Stimulated activated CD8-positive, alpha-beta memory T cell treated with anti-CD3 and anti-CD28 coated beads, Interleukin-12 subunit alpha, Interleukin-12 subunit beta, amount 100 ng/mL, for 1 hour (primary cell): ENCODE measurements around the gene NFKBIB.

Source experiments
- DNase-seq: peaks from one replicate; pipeline ENCODE4 v3.0.0-alpha.2; 2020; ENCODE audit warnings: low read depth

The NFKBIB gene

DNA sequence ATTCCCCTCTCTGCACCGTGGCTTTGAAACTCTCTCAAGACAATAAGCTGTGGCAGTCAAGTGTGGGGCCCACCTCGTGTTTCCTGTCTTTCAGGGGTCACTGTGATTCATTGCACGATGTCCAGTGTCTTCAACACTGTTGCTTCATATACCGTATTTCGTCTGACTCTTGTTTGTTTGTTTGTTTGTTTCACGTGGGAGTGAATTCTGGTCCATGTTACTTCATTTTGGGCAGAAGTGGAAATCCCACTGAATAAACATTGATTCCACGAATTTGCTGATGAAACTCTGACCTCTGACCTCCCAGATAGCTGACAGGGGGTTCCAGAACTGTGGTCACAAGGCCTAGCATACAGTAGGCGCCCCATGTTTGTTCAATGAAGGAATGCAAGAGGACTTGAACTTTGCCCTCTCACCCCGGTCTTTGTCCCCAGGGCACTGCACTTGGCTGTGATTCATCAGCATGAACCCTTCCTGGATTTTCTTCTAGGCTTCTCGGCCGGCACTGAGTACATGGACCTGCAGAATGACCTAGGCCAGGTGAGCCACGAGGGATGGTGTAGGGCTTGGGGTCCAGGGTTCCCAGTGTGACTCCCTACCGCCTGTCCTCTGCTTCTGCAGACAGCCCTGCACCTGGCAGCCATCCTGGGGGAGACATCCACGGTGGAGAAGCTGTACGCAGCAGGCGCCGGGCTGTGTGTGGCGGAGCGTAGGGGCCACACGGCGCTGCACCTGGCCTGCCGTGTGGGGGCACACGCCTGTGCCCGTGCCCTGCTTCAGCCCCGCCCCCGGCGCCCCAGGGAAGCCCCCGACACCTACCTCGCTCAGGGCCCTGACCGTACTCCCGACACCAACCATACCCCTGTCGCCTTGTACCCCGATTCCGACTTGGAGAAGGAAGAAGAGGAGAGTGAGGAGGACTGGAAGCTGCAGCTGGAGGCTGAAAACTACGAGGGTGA lies 5.1 kb downstream of the NFKBIB start:
- DNase-seq: no peak

DNA sequence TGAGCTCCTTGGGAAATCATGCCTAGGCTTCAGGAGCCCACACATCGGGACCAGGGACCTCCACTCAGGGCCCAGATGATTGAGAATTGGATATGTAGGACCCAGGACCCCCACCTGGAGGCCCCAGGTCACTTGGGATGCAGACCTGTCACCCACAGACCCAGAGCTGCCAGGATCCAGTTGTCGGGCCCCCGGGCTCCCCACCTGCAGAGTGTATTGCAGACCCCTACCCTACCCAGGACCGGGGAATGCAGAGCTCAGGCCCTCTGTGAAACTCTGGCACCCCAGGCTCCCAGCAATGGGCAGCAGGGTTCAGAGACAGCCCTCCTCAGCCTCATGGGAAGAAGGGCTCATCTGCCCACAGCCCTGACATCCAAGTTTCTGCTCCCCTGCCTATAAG lies 5.9 kb downstream of the NFKBIB start:
- no peak for DNase-seq

DNA sequence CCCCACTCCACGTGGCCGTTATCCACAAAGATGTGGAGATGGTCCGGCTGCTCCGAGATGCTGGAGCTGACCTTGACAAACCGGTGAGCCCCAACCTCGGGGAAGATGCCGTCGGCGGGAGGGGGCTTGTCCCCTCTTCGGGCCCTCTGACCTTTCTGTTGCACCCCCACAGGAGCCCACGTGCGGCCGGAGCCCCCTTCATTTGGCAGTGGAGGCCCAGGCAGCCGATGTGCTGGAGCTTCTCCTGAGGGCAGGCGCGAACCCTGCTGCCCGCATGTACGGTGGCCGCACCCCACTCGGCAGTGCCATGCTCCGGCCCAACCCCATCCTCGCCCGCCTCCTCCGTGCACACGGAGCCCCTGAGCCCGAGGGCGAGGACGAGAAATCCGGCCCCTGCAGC lies 7.5 kb downstream of the NFKBIB start:
- DNase-seq: no peak

DNA sequence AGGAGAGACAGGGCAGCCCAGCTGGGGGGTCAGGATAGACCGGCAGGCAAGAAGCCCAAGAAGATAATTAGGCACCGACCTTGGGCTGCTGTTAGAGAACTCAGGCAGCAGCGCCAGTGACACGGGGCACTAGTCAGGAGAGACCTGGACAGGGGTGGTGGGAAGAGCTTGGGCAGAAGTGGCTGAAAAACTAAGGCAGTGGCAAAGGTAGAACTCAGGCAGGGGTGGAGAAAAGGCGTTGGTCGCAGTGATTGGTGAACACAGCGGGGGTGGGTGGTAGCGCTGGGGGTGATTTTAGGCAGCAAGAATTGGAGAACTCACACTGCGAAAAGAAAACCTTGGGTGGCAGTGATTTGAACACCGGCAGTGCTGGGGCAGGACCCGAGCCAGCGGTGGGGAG lies 7.9 kb downstream of the NFKBIB start:
- DNase-seq: no peak

DNA sequence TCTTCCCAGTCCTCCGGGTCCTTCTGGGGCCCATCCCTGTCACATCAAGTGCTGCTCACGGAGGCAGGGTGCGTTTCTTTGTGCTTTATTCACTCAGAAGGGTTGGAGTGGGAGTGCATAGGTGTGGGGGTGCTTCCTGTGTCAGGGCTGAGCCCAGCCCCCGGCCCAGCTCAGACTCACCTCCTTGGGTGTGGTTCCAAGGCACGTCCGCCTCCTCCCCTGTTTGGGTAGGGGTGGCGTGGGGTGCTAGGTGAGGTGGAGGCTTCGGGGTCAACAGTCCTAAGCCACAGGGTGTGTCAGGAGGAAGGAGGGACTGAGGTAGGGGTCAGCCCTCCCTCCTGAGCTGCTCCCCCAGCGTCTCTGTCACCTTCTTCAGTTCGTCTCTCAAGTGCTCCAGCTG lies 9.1 kb downstream of the NFKBIB start:
- DNase-seq: no peak

DNA sequence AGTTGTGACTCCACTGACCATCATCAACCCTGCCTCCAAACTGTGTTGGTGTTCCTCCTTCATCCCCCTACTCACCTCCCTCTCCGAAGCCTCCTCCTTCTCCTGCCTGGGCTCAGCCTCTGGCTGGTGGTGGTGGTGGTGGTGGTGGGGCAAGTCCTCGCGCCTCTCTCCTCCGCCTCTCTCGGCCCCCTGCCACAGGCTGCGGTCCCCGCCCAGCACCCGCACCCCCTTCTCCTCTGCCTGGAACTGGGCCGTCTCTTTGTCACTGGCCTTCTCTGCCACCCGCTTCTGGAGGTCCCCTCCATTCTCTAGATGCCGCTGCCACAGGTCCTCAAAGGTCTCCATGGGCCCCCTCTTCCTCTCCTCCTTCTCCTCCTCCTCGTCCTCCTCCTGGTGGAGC lies 10.7 kb downstream of the NFKBIB start:
- DNase-seq: no peak

DNA sequence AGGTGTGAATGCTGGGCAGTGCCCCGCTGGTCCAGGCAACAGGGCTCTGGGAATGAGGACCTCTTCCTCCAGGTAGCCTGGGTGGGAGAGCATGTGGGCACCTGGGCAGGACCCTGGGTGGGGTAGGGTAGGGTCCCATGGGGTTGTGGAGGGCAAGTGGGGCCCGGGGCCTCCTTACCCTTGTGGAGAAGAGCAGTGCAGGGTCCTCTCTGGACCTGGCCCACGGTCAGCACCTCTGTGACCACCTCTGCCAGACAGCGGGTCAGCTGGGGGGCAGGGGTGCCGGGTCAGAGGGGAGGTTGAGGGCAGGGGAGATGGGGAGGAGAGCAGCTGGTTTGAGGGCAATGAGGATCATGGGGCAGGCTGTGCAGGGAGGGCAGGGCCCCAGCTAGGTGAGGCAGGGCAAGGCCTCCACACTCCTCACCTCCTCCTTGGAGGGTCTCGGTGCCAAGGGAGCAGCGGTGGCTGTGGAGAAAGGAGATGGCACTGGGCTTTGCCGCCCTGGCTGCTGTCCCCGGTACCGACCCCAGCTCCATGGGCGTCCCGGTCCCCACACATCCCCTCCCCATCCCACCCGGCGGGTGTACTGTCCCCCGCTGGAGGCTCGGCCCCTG lies 11.7 kb downstream of the NFKBIB start:
- no peak for DNase-seq

DNA sequence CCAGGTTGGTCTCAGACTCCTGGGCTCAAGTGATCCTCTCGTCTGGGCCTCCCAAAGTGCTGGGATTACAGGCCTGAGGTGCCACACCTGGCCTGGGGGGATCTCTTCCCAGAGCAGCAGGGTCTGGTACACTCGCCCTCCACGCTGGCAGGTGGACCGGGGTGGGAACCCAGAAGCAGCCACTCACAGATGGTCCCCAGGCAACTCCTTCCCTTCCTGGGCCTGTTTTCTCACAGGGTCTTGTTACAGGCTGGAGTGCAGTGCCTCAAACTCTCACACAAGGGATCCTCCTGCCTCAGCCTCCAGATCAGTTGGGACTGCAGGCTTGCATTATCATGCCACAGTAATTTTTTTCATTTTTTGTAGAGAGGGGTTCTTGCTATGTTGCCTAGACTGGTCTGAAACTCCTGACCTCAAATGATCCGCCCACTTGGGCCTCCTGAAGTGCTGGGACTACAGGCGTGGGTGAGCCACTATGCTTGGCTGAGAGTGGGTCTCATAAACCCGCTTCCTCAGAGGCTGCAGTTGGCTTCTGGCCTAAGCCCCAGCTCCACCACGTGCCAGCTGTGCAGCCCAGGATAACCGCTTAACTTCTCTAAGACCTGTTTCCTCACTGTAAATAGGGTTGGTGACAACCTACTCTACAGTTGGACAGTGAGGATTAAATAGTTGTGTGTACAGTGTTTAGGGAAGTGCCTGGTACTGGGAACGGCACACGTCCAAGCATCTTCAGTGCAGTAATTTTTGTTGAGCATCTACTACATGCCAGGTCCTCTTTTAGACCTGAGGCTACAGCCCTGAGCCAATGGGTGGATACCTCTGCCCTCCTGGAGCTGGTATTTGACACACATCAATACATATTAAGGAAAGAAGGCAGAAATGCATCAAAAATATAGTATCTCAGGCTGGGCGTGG lies 13.1 kb downstream of the NFKBIB start:
- DNase-seq: no peak

DNA sequence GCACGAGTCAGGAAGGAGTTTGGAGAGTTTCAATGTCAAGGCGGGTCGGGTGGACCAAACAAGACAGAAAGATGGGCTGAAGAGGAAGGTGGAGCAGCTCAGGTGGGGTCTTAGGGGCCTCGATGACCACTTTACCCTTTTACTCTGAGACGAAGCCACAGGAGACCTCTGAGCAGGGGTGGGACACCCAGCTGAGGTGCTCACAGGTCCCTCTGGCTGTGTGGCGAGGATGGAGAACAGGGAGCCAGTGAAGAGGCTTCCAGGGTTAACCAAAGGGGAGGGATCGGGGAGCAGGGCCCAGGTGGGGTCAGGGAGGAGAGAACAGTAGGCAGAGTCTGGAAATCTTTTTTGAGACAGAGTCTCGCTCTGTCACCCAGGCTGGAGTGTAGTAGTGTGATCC lies 14.2 kb downstream of the NFKBIB start:
- no peak for DNase-seq

DNA sequence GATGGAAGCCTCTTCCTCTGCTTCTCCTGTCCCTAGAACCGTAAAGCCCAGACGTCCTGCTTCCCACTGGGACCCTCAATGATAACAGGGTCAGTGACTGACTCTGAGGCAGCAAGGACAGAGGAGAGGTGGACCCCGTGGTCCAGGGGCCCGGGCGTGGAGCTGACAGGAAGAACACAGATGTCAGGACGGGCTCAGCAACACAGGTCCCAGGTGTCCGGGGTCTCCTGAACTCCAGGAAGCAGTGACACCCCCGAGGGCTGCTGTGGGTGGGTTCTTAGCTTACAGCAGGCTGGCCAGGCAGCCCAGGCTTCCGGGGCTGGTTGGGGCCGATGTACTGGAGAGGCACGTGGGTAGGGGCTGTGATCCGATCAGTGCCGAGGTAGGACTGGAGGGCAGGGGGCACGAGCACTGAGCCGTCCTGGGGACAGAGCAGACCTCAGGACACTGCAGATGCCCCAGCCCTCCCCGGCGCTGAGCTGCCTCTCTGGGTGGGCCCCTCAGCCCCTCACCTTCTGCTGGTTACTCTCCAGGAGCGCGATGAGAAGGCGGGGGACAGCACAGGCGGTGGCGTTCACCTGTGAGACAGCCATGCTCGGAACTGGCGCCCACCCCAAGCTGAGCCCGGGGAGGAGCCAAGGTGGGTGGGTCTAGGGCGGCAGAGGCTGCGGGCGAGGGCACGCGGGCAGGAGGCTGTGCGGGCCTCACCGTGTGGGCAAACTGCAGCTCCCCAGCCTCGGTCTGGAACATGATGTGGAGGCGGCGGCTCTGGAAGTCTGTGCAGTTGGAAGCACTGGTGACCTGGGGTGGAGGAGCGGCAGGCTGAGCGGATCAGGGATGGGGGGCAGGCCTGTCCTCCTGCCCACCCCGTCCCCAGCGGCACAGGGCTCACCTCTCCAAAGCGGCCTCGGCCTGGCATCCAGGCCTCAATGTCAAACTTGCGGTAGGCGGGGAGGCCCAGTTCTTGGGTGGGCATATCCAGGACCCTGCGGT lies 15.9 kb downstream of the NFKBIB start:
- no peak for DNase-seq

DNA sequence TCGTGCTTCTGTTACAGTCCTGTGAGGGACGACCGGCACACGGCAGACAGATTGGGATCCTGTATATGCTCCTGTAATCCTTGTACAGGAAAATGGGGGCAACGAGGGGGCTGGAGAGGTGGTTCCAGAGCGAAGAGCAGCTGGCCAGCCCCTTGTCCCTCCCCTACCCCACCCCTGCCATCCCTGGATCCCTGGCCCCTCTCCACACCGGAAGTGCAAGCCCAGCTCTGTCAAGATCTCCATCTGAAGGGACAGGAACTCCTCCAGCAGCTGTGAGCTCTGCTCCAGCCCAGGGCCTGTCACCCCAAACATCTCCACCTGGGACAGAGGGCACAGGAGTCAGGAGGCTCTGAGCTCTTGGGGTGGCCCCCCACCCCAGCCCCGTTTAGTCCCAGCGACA lies 17.7 kb downstream of the NFKBIB start:
- no peak for DNase-seq

DNA sequence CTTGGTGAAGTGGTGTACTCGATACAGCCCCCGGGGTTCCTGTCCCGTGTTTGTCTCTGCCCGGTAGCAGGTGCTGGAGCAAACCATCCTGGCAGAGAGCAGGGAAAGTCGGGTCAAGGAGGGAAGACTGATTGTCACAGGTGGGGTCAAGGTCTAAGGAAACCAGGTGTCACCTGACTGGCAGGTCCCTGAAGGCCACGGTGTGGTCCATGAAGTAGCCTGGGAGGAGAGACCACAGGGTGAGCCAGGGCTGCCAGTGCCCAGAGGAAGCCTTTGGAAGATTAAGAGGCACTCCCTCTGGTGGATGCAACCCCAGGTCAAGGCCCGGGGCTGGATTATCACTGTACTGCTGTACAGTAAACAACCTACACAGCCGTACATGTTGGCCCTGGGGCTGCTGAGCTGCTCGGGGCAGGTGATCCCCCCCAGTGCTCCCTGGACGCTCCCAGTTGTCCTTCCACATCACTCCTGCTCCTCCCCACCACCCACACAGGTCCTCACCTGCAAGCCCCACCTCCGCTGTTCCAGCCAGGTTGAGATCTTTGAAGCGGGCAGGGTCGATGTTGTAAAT lies 18.2 kb downstream of the NFKBIB start:
- DNase-seq: no peak

DNA sequence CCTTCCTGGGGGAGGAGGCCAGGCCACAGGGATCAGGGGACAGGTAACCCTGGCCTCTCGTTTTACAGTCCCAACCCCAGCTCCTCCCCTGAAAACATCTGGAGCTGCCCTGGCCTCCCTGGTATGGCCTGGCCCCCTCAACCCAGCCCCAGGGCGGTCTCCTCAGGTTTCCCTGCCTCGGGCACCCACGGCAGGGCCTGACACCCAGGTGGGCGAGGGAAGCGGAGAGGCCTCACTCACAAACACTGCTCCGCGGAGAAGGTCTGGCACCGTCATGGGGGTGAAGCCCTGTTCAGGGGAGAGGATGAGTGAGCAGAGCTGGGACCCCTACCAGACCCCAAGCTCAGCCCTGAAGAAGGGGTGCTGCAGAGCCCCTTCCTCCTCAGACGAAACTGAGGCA lies 18.8 kb downstream of the NFKBIB start:
- no peak for DNase-seq

DNA sequence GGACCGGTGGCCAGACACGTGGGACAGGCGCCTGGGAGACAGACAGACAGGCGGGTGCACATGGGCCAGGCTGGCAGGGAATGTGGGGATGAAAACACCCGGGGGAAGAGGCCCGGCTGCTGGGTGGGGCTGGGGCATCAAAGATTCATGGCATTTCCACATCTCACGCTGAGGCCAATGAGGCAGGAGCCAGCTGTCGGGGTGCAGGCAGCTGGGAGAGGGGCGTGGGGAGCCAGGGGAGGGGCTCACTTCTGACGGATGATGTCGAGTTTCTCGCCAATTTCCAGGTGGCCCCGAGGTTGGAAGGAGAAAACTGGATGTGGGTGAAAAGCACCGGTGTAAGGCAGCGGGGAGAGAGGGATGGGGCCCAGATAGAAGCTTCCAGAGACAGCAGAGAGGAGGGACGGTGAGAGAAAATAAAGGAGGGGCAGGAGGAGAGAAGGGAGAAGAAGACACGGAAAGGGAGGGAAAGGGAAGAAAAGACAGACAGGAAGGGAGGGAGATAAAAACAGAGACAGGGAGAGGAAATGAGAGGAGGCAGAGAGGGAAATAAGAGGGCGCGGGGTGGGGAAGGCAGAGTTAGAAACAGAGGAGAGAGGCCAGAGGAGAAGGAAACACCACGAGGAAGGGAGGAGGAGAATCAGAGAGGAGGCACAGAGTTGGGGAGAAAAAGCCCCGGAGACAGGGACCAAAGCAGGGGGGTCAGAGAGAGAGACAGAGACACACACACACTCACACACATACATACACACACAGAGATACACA lies 20.2 kb downstream of the NFKBIB start:
- DNase-seq: no peak

DNA sequence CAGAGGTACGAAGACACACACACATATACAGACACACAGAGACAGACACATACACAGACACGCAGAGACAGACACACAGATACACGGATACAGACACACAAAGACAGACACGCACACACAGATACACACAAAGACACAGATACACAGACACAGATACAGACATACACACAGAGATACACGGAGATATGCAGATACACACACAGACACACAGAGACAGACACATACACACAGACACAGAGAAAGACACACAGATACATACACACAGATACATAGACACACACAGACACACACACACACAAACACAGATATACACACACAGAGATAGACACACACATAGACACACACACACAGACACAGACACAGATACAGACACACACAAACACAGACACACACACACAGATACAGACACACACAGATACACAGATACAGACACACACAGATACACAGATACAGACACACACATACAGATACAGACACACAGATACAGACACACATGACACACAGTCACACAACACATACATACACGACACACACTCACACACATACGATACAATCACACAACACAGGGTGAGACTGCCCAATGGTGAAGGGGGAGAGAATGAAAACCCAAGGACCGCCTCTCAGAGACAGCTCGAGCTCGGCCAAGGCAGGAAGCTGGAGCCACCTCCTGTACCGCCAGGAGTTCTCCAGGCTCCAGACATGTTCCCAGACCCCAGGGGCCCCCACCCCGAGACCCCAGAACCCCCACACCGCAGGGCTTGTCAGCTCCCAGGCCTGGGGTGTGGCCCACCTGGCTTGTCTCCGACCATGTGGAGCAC lies 21.0 kb downstream of the NFKBIB start:
- DNase-seq: no peak

DNA sequence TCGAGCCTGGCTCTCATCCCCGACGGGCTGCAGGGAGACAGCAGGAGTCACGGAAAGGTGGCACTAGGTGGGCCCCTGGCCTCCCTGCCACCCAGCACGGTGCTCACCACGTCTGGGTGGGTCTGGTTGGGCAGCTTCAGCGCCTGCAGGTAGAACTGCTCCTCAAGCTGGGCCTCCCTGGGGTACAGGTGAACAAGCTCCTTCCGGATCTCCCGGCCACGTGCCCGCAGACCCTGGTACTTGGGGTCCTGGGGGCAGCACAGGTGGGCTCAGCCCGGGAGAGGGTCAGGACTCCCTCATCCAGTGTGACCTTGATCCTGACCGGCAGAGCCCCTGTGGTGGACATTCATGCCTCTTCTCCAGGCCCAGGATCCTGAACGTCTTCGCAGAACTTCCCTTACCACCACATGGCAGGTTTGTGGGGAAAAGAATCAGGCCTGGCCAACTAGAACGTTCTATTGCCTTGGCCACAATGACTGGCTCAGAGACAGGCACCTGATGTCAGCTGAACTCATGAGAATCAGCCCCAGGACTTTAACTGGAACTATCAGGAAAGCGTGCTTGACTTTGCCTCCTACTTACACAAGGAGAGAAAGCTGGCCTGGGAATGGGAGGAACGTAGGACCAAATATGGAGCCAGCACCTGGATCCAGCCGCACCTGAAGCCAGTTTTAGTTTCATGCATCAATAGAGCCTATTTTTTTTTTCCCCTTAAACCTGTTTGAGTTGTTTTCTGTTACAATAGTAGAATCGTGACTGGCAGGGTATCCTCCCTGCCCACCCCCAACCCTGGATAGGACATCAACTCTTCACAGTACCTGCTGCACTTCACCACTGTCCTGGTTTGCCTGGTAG lies 21.9 kb downstream of the NFKBIB start:
- no peak for DNase-seq

DNA sequence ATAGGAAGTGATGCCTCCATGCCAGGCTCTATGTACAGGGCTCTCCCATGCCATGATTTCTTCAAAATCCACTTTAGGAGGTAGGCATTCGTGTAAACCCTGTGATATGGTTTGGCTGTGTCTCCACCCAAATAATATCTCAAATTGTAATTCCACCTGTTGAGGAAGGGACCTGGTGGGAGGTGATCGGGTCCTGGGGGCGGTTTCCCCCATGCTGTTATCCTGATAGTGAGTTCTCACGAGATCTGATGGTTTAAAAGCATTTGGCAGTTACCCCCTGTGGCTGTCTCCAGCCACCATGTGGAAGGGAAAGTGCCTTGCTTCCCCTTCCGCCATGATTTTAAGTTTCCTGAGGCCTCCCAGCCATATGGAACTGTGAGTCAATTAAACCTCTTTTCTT lies 22.7 kb downstream of the NFKBIB start:
- no peak for DNase-seq

DNA sequence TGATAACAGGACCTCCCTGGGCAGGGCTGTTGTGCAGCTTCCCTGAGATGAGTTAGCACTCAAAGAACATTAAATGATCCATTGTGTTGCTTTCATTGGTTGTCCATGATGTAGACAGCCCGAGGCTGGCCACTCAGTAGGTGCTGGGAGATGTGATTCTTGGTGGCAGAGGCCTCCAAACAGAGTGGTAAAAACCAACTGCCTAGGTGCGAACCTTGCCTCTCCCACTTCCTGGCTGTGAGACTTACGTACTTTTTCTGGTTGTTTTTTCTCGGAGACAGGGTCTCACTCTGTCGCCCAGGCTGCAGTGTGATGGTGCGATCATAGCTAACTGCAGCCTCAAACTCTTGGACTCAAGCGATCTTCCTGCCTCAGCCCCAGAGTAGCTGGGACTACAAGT lies 24.6 kb downstream of the NFKBIB start:
- no peak for DNase-seq
